GM21825 (cell line): ENCODE data around the gene FXYD7.
"Not testable (repeated sequence)": the region's sequence is repeated elsewhere in the genome, so short reads cannot be mapped to it uniquely, and the experiment has no call there.

Experiments used
- ATAC-seq: cut with Tn5 transposase; IDR thresholded peaks from one replicate; pipeline ENCODE4 v1.9.1; 2021; ENCODE audit warnings: mild to moderate bottlenecking, moderate library complexity; ENCODE audit not compliant: unreplicated experiment

The FXYD7 gene

GRCh38 chr19:35194012-35194984 lies 51.2 kb downstream of the FXYD7 start:
- ATAC-seq: no peak

- ATAC-seq: no peak
These were observed 52.8 kb downstream of the FXYD7 start for GRCh38 chr19:35195830-35196229.

- ATAC-seq: not testable (repeated sequence)
These were observed 53.8 kb downstream of the FXYD7 start for GRCh38 chr19:35196861-35197260.

GRCh38 chr19:35199481-35199880 lies 56.4 kb downstream of the FXYD7 start:
- ATAC-seq: no peak

- no peak for ATAC-seq
These were observed 60.0 kb downstream of the FXYD7 start for GRCh38 chr19:35202722-35203688.
